ENCODE measurements around the gene GSTO2. TPM values are rescaled to one million over a fixed set of nuclear protein-coding genes. Genes with fewer than 3 reads are reported as not detected.
A peak's percentile ranks its signal among the peaks of the same experiment; 100 is the strongest.

Gene GSTO2
- total and polyA plus RNA-seq, 2 of the 4 experiments (the other 2 are of a cell fraction): 1.4 to 2.3 TPM

DNA sequence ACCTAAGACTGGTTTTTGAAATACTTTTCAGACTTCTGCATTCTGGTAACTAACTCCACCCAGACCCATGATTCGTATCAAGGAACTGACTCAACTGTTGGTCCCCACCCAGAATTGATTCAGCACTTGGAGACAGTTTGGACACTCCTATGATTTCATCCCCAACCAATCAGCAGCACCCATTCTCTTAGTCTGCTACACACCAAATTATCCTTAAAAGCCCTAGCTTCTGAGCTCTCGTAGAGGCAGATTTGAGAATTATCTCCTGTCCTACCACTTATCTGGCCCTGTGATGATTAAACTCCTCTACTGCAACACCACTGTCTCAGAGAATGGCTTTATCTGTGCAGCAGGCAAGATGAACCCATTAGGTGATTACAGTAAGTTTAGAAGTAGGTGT is 22.0 kb upstream of the GSTO2 start:
- Histone ChIP-seq H2BK15ac (ENCODE audit: low read depth, low read length) (no peak overlapping the region), H2AK9ac (replicated peaks; ENCODE audit: low read depth, low read length, poor library complexity) (no peak overlapping the region), H3K4me2 (ENCODE audit: low read depth, low read length) (no peak overlapping the region), H3K4ac (ENCODE audit: low read depth, low read length) (no peak overlapping the region), H4K5ac (ENCODE audit: low read depth, low read length) (no peak overlapping the region), H3K9ac (ENCODE audit: low read depth, low read length) (no peak overlapping the region), H3K56ac (ENCODE audit: extremely low read depth, insufficient read depth, low read length) (no peak overlapping the region), H3K23ac (ENCODE audit: low read depth, low read length) (no peak overlapping the region), H3K9me3 (ENCODE audit: control insufficient read depth, insufficient read depth, low read length) (no peaks in the 10 kb centered on the region; the same call in 1 of the 2 replicates), H3K4me3 (ENCODE audit: insufficient read depth, low read depth, low read length) (no peak overlapping the region), H2AK5ac (ENCODE audit: low read depth, low read length) (no peak overlapping the region), H3K14ac (replicated peaks; ENCODE audit: low read depth, low read length) (no peak overlapping the region), H4K8ac (ENCODE audit: low read depth in 2 of 2, low read length in 2 of 2) (no peak overlapping the region), H2AFZ (replicated peaks; ENCODE audit: low read length, poor library complexity) (no peak overlapping the region), H2BK5ac (ENCODE audit: low read depth, low read length, poor library complexity, severe bottlenecking) (no peak overlapping the region), H3K27ac (ENCODE audit: insufficient read depth, low read length) (no peak overlapping the region), H3K9me1 (ENCODE audit: insufficient read depth, low read length) (no peaks in the 10 kb centered on the region), H3K18ac (ENCODE audit: low read depth, low read length) (no peak overlapping the region), H4K91ac (ENCODE audit: insufficient read depth, low read depth, low read length) (no peak overlapping the region), H4K20me1 (ENCODE audit: insufficient read depth, low read length) (no peaks in the 10 kb centered on the region), H3K4me1 (ENCODE audit: control insufficient read depth, insufficient read depth, low read length) (no peaks in the 10 kb centered on the region), H2BK120ac (ENCODE audit: low read depth, low read length) (no peak overlapping the region), H2BK20ac (ENCODE audit: low read depth, low read length) (no peak overlapping the region), H3K27me3 (ENCODE audit: control insufficient read depth, insufficient read depth, low read length) (no peaks in the 10 kb centered on the region), H3K79me1 (ENCODE audit: low read depth in 1 of 2, low read length in 2 of 2) (no peaks in the 10 kb centered on the region), H3K36me3 (ENCODE audit: control insufficient read depth, insufficient read depth, low read length) (no peaks in the 10 kb centered on the region)
- no TSS peak for BruUV-seq (replicated peaks)
- DNase-seq (peak; percentile 57), ATAC-seq (ENCODE audit: low read depth) (no peak)
- dilution Hi-C loops (cut with HindIII; ENCODE audit: low sequenced_read_pairs, unreplicated experiment): no loop called here
- in situ Hi-C loops (cut with MboI; ENCODE audit: low sequenced_read_pairs): no loop called here
- no peak for TF ChIP-seq RAD21 (IDR thresholded peaks at IDR 0.05; ENCODE audit: low read length)
- CTCF ChIA-PET: no interaction called here
- WGBS, 2 experiments (ENCODE audit: extremely low coverage in 2 of 2, insufficient read length in 1 of 2): 0% methylated on average over 1 of the region's 2 CpGs; no CpG with 5 or more reads in 1 of the 2 experiments
- POLR2A ChIA-PET (ENCODE audit: unreplicated experiment): no interaction called here
- intact Hi-C loops (cut with micrococcal nuclease): no loop called here

Data from IMR-90 (cell line).